Stimulated activated CD8-positive, alpha-beta memory T cell treated with anti-CD3 and anti-CD28 coated beads, Interleukin-15, amount 100 ng/mL, for 4 hours (primary cell): ENCODE data around the gene NSUN4.
"Not testable (repeated sequence)": the region's sequence is repeated elsewhere in the genome, so short reads cannot be mapped to it uniquely, and the experiment has no call there.

Experiments
- DNase-seq, 2 donors: peaks; one replicate each; pipeline ENCODE4 v3.0.0-alpha.2; 2020; ENCODE audit warnings: low read depth in 2 of 2

The NSUN4 gene

GRCh38 chr1:46365796-46366195 lies 25.2 kb downstream of the NSUN4 start:
- not testable (repeated sequence) for DNase-seq

- no peak for DNase-seq
Observed at GRCh38 chr1:46367072-46367471, 26.5 kb downstream of the NSUN4 start.

GRCh38 chr1:46367701-46368100 lies 27.1 kb downstream of the NSUN4 start:
- DNase-seq, result not testable (repeated sequence)

- DNase-seq, result no peak
Observed at GRCh38 chr1:46368791-46369190, 28.2 kb downstream of the NSUN4 start.

GRCh38 chr1:46369542-46370213 lies 29.1 kb downstream of the NSUN4 start:
- no peak for DNase-seq

- DNase-seq, result no peak
Observed at GRCh38 chr1:46370214-46370633, 29.6 kb downstream of the NSUN4 start.

- DNase-seq, result no peak
Observed at GRCh38 chr1:46372431-46372830, 31.8 kb downstream of the NSUN4 start.

GRCh38 chr1:46379996-46380395 lies 39.4 kb downstream of the NSUN4 start:
- DNase-seq, result no peak

GRCh38 chr1:46380508-46380907 lies 39.9 kb downstream of the NSUN4 start:
- DNase-seq, result no peak

GRCh38 chr1:46393510-46393909 lies 52.9 kb downstream of the NSUN4 start:
- DNase-seq, result no peak

- DNase-seq, result no peak
Observed at GRCh38 chr1:46394108-46394871, 53.7 kb downstream of the NSUN4 start, which contains the start of gene FAAH. Gene FAAH, plus strand, starts transcription at chr1:46394317. Its CDS starts 32 bp downstream, at chr1:46394349.

GRCh38 chr1:46394872-46395465 lies 54.4 kb downstream of the NSUN4 start:
- DNase-seq, result no peak

GRCh38 chr1:46396441-46397398 lies 56.1 kb downstream of the NSUN4 start:
- DNase-seq, result no peak

- DNase-seq, result no peak
Observed at GRCh38 chr1:46399307-46399706, 58.7 kb downstream of the NSUN4 start.

GRCh38 chr1:46400421-46400820 lies 59.8 kb downstream of the NSUN4 start:
- no peak for DNase-seq

- DNase-seq, result no peak
Observed at GRCh38 chr1:46401154-46401913, 60.7 kb downstream of the NSUN4 start.

- no peak for DNase-seq
Observed at GRCh38 chr1:46401964-46402626, 61.5 kb downstream of the NSUN4 start.

- DNase-seq, result no peak
Observed at GRCh38 chr1:46403916-46404315, 63.3 kb downstream of the NSUN4 start.

GRCh38 chr1:46404482-46405196 lies 64.0 kb downstream of the NSUN4 start:
- DNase-seq, result no peak

GRCh38 chr1:46405197-46405555 lies 64.6 kb downstream of the NSUN4 start:
- DNase-seq, result no peak
